LNCAP (cell line): Measurements from ENCODE around the gene SCLY.
A peak's percentile ranks its signal among the peaks of the same experiment; 100 is the strongest.

Experiments used
- CTCF ChIP-seq: fragments of 450-650 bp; IDR thresholded peaks from 2 replicates; pipeline ENCODE4 v1.5.1; 2017; ENCODE audit warnings: mild to moderate bottlenecking

SCLY gene, protein sequence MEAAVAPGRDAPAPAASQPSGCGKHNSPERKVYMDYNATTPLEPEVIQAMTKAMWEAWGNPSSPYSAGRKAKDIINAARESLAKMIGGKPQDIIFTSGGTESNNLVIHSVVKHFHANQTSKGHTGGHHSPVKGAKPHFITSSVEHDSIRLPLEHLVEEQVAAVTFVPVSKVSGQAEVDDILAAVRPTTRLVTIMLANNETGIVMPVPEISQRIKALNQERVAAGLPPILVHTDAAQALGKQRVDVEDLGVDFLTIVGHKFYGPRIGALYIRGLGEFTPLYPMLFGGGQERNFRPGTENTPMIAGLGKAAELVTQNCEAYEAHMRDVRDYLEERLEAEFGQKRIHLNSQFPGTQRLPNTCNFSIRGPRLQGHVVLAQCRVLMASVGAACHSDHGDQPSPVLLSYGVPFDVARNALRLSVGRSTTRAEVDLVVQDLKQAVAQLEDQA

GRCh38 chr2:238060542-238061314, at the start of gene SCLY:
Gene SCLY, plus strand, starts transcription at chr2:238061001. Its CDS starts 54 bp downstream, at chr2:238061055.
- no peak for TF ChIP-seq CTCF

DNA sequence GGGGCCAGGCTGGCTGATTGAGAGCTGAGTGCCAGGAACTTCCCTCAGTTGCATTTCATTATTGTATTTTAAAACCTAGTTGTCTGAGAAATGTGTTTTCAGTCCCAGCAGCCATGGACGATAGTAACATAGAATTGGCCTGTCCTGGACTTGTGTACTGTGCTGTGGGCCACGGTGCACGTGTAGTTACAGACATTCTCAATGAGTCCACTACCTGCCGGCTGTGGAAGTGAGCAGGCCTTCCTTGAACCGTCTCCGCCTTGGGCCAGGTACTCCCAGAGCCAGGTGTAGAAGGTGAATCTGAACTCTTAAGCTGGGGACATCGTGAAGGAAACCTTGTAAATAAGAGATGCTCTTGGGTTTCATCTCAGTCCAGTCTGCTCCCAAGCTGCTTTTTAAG, 47.0 kb upstream of the SCLY start:
- TF ChIP-seq CTCF, result no peak

DNA sequence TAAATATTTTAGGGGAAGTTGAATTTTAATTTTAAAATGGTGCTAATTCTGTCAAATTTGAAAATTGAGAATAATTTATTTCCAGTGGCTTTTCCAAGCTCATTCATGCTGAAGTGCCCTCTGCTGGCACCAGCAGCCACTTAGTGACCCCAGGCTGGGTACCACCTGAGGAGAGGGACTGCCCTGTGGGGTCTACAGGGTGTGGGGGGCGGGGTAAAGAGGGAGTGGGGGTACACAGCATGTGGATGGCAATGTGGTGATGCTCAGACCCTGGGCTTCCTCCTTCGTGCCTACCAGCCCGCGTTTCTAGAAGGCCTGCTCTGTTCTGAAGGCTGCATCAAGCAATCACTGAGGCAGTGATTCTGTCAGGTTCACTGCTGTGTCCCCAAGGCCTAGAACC, 45.1 kb upstream of the SCLY start:
- TF ChIP-seq CTCF, result peak; percentile 27; the same call in 1 of the 2 replicates

GRCh38 chr2:238016526-238016925, 44.3 kb upstream of the SCLY start:
- TF ChIP-seq CTCF, result no peak

DNA sequence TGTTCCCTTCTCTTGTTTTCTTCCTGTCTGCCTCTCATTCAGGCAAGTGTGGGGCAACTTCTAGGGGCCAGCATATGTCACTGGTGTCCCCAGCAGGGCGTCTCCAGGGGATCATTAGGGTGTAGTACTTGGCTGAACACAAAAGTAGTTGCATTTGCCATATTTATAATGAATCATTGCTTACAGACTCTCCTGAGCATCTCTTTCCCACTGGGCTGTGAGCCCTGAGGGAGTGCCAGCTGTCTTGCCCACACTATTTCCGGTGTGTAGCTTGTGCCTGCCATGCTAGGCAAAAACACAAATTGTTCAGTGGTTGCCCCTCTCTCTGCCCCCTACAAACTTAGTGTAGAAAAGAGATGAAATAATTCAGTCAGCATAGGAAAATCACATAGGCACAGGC, 40.8 kb upstream of the SCLY start:
- TF ChIP-seq CTCF, result no peak

DNA sequence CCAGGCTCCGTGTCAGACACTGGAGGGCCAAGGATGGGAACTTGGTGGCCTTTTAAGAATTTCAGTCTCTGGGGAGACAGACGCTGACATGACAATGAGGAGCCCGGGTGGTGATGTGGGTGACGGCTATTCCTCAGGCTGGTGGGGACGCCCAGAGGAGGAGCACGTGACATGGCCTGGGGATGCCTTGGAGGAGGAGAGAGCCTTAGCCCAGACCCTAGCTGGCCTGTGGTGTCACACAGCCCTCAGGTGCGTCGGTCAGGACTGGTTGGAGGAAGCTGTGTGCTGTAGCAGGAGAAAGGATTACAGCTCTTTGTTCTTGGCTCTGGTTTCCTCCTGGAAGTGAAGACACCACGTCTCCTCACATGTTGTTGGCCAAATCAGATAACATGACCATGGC, 40.0 kb upstream of the SCLY start:
- no peak for TF ChIP-seq CTCF

- TF ChIP-seq CTCF, result no peak
These were observed 39.5 kb upstream of the SCLY start for GRCh38 chr2:238021327-238021726.
